ENCODE data around the gene PRKN.

PRKN gene

GRCh38 chr6:161637658-161638057, 1089.9 kb downstream of the PRKN start:
- DNase-seq (ENCODE audit: extremely low spot score) = no peak
- CTCF ChIA-PET = no interaction called here
- POLR2A ChIA-PET = no interaction called here
- TF ChIP-seq BHLHE40 (IDR thresholded peaks at IDR 0.05; ENCODE audit: borderline replicate concordance) = no peak

- DNase-seq (ENCODE audit: extremely low spot score) = no peak
- ChIA-PET CTCF (no interaction called here), POLR2A (no interaction called here)
- TF ChIP-seq LEF1 (IDR thresholded peaks at IDR 0.05; ENCODE audit: borderline replicate concordance) (no peak), NFRKB (IDR thresholded peaks at IDR 0.05) (no peak), CTBP1 (IDR thresholded peaks at IDR 0.05; ENCODE audit: borderline replicate concordance) (no peak), ELF4 (IDR thresholded peaks at IDR 0.05) (no peak), PKNOX1 (IDR thresholded peaks at IDR 0.05) (no peak), BHLHE40 (IDR thresholded peaks at IDR 0.05; ENCODE audit: borderline replicate concordance) (no peak), ARNT (IDR thresholded peaks at IDR 0.05) (no peak), TARDBP (IDR thresholded peaks at IDR 0.05) (no peak), SUZ12 (IDR thresholded peaks at IDR 0.05) (no peak), FOXM1 (IDR thresholded peaks at IDR 0.05; ENCODE audit: borderline replicate concordance) (no peak), SP1 (IDR thresholded peaks at IDR 0.05) (no peak), FOXK2 (IDR thresholded peaks at IDR 0.05) (no peak), L3MBTL2 (conservative IDR thresholded peaks at IDR 0.05) (no peak), HDGF (IDR thresholded peaks at IDR 0.05; ENCODE audit: borderline replicate concordance) (no peak), FOXA1 (IDR thresholded peaks at IDR 0.05) (no peak), ZNF384 (IDR thresholded peaks at IDR 0.05) (no peak)
Measured at GRCh38 chr6:161636882-161637430, 1090.6 kb downstream of the PRKN start.

GRCh38 chr6:161635975-161636374, 1091.6 kb downstream of the PRKN start:
- ChIA-PET CTCF (no interaction called here), POLR2A (no interaction called here)
- TF ChIP-seq NFRKB (IDR thresholded peaks at IDR 0.05) (no peak), FOXK2 (IDR thresholded peaks at IDR 0.05) (no peak), CTBP1 (IDR thresholded peaks at IDR 0.05; ENCODE audit: borderline replicate concordance) (no peak), L3MBTL2 (conservative IDR thresholded peaks at IDR 0.05) (no peak), PKNOX1 (IDR thresholded peaks at IDR 0.05) (no peak), LEF1 (IDR thresholded peaks at IDR 0.05; ENCODE audit: borderline replicate concordance) (no peak), SUZ12 (IDR thresholded peaks at IDR 0.05) (no peak), FOXM1 (IDR thresholded peaks at IDR 0.05; ENCODE audit: borderline replicate concordance) (no peak), ZNF384 (IDR thresholded peaks at IDR 0.05) (no peak), HDGF (IDR thresholded peaks at IDR 0.05; ENCODE audit: borderline replicate concordance) (no peak), FOXA1 (IDR thresholded peaks at IDR 0.05) (no peak), BHLHE40 (IDR thresholded peaks at IDR 0.05; ENCODE audit: borderline replicate concordance) (no peak), TARDBP (IDR thresholded peaks at IDR 0.05) (no peak), SP1 (IDR thresholded peaks at IDR 0.05) (no peak), ELF4 (IDR thresholded peaks at IDR 0.05) (no peak), ARNT (IDR thresholded peaks at IDR 0.05) (no peak)
- DNase-seq (ENCODE audit: extremely low spot score) = no peak

GRCh38 chr6:161634916-161635315, 1092.7 kb downstream of the PRKN start:
- DNase-seq (ENCODE audit: extremely low spot score) = no peak
- POLR2A ChIA-PET = interaction anchor here (1.0 kb wide), 1 partner anchor 8 kb away, joined by 3 read pairs; no protein-coding TSS in a partner anchor
- TF ChIP-seq NFRKB (IDR thresholded peaks at IDR 0.05) (no peak), FOXA1 (IDR thresholded peaks at IDR 0.05) (no peak), L3MBTL2 (conservative IDR thresholded peaks at IDR 0.05) (no peak), TARDBP (IDR thresholded peaks at IDR 0.05) (no peak), SP1 (IDR thresholded peaks at IDR 0.05) (no peak)
- CTCF ChIA-PET = no interaction called here

- TF ChIP-seq TARDBP (IDR thresholded peaks at IDR 0.05) = no peak
- TF ChIP-seq ZNF384 (IDR thresholded peaks at IDR 0.05) = no peak
- TF ChIP-seq ARNT (IDR thresholded peaks at IDR 0.05) = no peak
- no peak for TF ChIP-seq FOXK2 (IDR thresholded peaks at IDR 0.05)
- TF ChIP-seq SUZ12 (IDR thresholded peaks at IDR 0.05) = no peak
- no peak for TF ChIP-seq NFRKB (IDR thresholded peaks at IDR 0.05)
- no peak for TF ChIP-seq ELF4 (IDR thresholded peaks at IDR 0.05)
- TF ChIP-seq HDGF (IDR thresholded peaks at IDR 0.05; ENCODE audit: borderline replicate concordance) = no peak
- ChIA-PET POLR2A (no interaction called here), CTCF (interaction anchor here (0.6 kb wide), 1 partner anchor 17 kb away, joined by 3 read pairs; no protein-coding TSS in a partner anchor)
- DNase-seq (ENCODE audit: extremely low spot score) = no peak
Measured at GRCh38 chr6:161631676-161632194, 1095.8 kb downstream of the PRKN start.

GRCh38 chr6:161630674-161631073, 1096.9 kb downstream of the PRKN start:
- DNase-seq (ENCODE audit: extremely low spot score) = no peak

GRCh38 chr6:161626132-161626676, 1101.4 kb downstream of the PRKN start:
- CTCF ChIA-PET = no interaction called here
- POLR2A ChIA-PET = no interaction called here
- DNase-seq (ENCODE audit: extremely low spot score) = no peak
- no peak for TF ChIP-seq PKNOX1 (IDR thresholded peaks at IDR 0.05)
- TF ChIP-seq FOXA1 (IDR thresholded peaks at IDR 0.05) = no peak
- no peak for TF ChIP-seq HDGF (IDR thresholded peaks at IDR 0.05; ENCODE audit: borderline replicate concordance)
- TF ChIP-seq SUZ12 (IDR thresholded peaks at IDR 0.05) = no peak
- TF ChIP-seq SP1 (IDR thresholded peaks at IDR 0.05) = no peak
- TF ChIP-seq CTBP1 (IDR thresholded peaks at IDR 0.05; ENCODE audit: borderline replicate concordance) = no peak
- no peak for TF ChIP-seq LEF1 (IDR thresholded peaks at IDR 0.05; ENCODE audit: borderline replicate concordance)
- no peak for TF ChIP-seq FOXM1 (IDR thresholded peaks at IDR 0.05; ENCODE audit: borderline replicate concordance)
- no peak for TF ChIP-seq NFRKB (IDR thresholded peaks at IDR 0.05)
- TF ChIP-seq ZNF384 (IDR thresholded peaks at IDR 0.05) = no peak
- no peak for TF ChIP-seq FOXK2 (IDR thresholded peaks at IDR 0.05)
- TF ChIP-seq L3MBTL2 (conservative IDR thresholded peaks at IDR 0.05) = no peak
- TF ChIP-seq ARNT (IDR thresholded peaks at IDR 0.05) = no peak
- no peak for TF ChIP-seq ELF4 (IDR thresholded peaks at IDR 0.05)
- no peak for TF ChIP-seq TARDBP (IDR thresholded peaks at IDR 0.05)
- TF ChIP-seq BHLHE40 (IDR thresholded peaks at IDR 0.05; ENCODE audit: borderline replicate concordance) = no peak

More at GRCh38 chr6:161630674-161631073, 1096.9 kb downstream of the PRKN start:
- ChIA-PET POLR2A (no interaction called here), CTCF (interaction anchor here (0.6 kb wide), 1 partner anchor 11 kb away, joined by 3 read pairs; no protein-coding TSS in a partner anchor)
- TF ChIP-seq LEF1 (IDR thresholded peaks at IDR 0.05; ENCODE audit: borderline replicate concordance) = no peak
- TF ChIP-seq BHLHE40 (IDR thresholded peaks at IDR 0.05; ENCODE audit: borderline replicate concordance) = no peak
- no peak for TF ChIP-seq L3MBTL2 (conservative IDR thresholded peaks at IDR 0.05)
- no peak for TF ChIP-seq FOXK2 (IDR thresholded peaks at IDR 0.05)

Data from HEK293T (cell line).